HG03469 (cell line): ENCODE results near the gene ZNF333.
"Not testable (repeated sequence)": the region's sequence is repeated elsewhere in the genome, so short reads cannot be mapped to it uniquely, and the experiment has no call there.

Source experiments
- ATAC-seq: cut with Tn5 transposase; IDR thresholded peaks from one replicate; pipeline ENCODE4 v1.9.1; 2021; ENCODE audit warnings: mild to moderate bottlenecking, moderate library complexity, moderate number of reproducible peaks; ENCODE audit not compliant: unreplicated experiment

The ZNF333 gene

DNA sequence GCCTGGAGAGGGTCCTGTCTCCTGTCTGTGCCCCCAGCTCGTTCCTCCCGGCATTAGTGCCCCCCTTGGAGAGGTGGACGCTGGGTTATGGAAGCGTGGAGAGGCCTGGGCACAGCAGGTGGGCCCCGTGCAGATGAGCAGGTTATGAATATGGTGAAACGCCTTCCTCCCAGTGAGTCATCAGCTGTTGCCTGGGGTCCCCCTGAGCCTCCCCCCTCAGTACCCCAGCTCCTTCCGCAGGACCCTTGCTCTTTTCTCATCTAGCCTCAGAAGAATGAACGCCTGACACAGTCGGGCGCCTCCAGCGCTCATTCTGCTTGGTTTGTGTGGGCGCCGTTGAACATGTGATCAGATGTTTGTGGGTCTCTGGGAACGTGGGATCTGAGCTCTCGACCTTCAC, 76.0 kb downstream of the ZNF333 start:
- ATAC-seq: not testable (repeated sequence)

DNA sequence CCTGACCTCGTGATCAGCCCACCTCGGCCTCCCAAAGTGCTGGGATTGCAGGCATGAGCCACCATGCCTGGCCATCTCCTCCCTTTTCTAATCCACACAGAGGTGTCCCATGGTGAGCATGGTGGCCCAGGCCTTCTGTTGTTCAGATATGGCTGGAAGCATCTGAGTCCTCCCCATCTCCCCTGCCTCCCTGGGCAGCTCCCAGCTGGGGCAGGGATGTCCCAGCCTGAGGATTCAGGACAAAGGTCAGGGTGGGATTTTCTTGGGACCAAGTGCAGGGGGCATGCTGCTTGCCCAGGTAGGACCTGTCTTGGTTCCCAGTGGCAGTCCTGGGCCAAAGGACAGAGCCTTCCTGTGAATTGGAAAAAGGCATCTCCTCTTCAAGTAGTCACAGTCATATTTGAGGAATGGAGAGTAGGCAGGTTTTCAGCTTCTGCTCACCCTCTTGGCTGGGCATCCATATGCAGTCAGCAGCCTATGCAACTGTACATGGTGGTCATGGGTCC, 77.7 kb downstream of the ZNF333 start:
- ATAC-seq: no peak

DNA sequence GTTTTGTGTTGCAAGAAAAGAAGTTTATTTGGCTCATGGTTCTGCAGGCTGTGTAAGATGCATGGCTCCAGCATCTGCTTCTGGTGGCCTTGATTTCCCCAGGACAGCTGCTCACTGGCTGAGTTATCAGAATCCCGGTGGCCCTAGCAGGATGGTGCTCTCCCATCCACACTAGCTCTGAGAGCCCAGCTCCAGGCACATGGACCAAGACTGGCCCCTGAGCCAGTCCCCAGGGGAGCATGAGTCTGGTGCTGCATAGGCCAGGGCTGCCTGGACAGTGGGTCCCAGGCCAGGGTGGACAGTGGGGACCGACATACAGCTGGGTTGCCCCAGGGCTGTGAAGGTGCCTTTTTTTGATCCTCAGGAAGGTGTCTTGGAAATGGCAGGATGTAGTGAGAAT, 78.2 kb downstream of the ZNF333 start:
- ATAC-seq: no peak

- no peak for ATAC-seq
Measured at GRCh38 chr19:14769201-14769600, 79.4 kb downstream of the ZNF333 start.

- ATAC-seq: no peak
Measured at GRCh38 chr19:14770136-14770535, 80.3 kb downstream of the ZNF333 start.

DNA sequence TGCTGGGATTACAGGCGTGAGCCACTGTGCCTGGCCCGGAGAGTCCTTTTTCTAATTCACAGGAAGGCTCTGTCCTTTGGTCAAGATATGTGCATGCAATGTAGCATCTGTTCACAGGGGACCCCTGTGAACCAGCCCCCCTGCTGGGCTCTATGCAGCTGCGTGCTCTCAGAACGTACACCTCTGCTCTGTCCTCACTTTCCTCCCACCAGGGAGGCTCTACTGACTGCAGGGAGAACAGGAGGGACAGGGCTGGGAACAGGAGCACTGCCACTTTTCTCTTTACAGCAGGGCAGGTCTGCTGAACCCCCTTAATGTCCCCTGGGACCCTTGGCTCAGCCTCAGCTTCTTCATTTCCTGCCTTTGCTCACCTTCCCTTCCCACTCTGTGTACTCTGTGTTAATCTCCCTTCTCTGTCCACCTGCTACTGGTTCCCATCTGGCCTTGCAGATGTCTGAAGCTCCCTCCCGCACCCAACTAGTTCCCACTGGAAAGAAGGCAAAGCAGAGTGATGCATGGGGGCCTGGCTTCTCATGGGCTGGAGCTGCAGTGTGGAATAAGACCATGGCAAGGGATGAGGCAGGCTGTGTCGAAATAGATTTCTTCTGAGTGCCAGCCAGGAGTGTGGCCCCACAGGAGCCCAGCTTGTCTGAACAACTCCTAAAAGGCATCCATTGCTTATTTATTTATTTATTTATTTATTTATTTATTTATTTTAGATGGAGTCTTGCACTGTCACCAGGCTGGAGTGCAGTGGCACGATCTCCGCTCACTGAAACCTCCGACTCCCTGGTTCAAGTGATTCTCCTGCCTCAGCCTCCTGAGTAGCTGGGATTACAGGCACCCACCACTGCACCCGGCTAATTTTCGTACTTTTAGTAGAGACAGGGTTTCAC, 81.3 kb downstream of the ZNF333 start:
- no peak for ATAC-seq

DNA sequence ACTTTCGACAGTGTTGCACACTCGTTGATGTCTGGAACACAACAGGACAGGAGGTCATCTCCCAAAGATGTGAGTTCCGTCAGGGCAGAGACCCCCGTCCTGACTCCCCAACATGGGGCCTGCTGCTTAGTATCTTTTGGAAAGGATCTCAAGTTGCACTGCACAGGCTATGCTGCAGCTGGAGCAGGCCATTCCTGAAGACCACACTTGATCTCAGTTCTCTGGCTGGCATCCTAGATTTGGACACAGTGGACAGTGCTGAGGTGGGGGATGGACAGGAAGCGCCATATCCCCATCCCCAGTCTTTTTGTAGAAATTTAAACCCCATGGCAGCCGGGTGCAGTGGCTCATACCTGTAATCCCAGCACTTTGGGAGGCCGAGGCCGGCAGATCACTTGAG, 82.6 kb downstream of the ZNF333 start:
- ATAC-seq: no peak

GRCh38 chr19:14772995-14773394, 83.1 kb downstream of the ZNF333 start:
- ATAC-seq: no peak

DNA sequence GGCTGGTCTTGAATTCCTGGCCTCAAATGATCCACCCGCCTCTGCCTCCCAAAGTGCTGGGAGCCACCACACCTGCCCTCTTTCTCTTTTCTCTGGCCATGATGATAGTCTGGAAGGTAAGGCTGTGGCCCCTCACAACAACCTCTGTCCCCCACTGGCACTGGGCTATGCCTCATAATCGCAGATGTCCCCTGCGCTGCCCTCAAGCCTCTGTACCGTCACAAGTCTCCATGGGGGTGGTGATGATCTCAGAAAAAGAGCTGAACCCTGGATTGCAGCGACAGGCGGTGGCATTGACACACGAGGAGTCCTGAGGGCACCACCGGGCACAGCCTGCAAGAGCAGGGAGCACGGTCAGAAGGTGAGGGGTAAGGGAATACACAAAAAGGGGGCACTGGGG, 83.9 kb downstream of the ZNF333 start:
- not testable (repeated sequence) for ATAC-seq

- no peak for ATAC-seq
Measured at GRCh38 chr19:14774373-14774772, 84.5 kb downstream of the ZNF333 start.

DNA sequence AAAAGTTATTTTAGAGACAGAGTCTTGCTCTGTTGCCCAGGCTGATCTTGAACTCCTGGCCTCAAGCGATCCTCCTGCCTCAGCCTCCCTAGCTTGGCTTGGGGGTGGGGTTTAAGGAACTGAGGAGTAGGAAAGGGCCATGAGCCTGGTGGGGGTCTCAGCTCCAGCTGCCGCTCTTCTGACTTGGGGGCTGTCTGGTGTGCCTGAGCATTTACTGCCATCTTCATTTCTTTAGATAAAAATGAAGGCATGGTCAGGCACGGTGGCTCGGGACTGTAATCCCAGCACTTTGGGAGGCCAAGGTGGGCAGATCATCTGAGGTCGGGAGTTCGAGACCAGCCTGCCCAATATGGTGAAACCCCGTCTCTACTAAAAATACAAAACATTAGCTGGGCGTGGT, 85.5 kb downstream of the ZNF333 start:
- not testable (repeated sequence) for ATAC-seq

DNA sequence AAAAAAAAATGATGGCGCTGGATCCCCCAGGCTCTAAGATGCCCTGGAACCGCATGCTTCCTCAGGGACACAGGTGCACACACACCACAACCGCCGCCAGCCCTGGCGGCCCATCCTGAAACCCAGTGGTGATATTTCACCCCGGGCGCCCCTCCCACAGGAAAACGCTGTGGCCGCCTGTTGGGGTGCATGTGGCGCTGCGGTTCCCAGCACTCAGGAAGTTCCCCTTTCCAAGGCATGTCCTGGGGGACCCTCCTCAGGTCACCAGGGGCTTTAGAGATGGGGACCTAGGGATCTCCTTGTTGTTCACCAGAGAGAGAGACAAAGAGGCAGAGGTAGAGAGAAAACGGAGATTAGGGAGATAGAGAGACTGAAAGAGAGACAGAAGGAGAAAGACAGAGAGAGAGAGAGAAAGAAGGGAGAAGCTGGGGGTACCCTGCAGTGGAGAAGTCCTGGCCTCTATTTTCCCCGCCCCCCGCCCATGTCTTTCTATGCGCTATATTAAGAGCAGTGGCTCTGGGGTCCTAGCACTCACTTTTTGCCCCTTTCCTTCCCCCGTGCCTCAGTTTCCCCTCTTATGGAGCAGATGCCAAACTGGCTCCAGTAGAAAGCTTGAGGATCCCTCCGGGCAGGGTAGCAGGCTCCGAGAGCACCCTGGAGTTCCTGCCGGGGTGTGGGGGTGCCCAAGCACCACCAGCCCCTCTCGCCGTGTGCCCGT, 86.2 kb downstream of the ZNF333 start:
- ATAC-seq: no peak

- ATAC-seq: not testable (repeated sequence)
Measured at GRCh38 chr19:14777645-14778044, 87.8 kb downstream of the ZNF333 start.

DNA sequence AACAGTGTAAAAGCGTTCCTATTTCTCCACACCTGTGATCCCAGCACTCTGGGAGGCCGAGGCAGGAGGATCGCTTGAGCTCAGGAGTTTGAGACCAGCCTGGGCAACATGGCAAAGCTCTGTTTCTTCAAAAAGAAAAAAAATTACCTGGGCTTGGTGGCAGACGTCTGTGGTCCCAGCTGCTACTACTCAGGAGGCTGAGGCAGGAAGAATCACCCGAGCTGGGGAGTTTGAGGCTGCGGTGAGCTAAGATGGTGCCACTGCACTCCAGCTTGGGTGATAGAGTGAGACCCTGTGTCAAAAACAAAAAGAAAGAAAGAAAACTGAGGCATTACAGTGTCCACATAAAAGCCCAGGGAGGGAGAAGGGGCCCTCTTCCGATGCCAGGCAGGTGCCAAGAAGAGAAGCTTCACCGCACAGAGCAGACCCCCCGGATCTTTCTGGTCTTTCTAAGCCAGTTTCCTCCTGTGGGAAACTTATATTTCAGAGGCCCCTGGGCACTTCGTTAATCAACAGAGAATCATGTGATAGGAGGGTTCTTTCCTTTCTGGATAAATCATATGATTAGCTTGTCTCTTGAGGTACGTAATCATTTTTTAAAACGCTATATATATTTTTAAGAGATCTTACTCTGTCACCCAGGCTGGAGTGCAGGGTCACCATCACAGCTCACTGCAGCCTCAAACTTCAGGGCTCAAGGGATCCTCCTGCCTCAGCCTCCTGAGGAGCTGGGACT, 88.4 kb downstream of the ZNF333 start, which contains the start of gene ADGRE2:
TSS of gene ADGRE2 (minus strand) at position 451 of the 736 bp plus-strand sequence. CDS start 1,804 bp downstream, outside the sequence.
- ATAC-seq: not testable (repeated sequence)

DNA sequence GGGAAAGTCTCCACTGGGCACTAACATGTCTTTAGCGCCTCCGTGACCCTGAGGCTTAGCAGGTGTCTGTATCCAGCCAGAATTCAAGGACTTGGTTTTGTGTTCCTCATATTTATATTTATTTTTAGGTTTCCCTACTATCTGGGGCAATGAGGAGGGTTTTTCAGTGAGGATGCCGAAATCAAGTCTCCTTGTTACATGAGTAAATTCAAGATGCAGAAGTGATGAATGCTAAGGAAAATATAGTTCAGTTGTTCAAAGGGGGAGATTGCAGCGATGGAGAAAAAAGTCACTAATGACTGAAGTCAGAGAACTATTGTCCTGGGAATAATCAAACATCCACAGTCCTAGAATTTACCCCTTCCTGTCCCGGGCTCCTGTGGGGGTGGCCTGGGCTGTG, 89.3 kb downstream of the ZNF333 start:
- ATAC-seq: no peak

DNA sequence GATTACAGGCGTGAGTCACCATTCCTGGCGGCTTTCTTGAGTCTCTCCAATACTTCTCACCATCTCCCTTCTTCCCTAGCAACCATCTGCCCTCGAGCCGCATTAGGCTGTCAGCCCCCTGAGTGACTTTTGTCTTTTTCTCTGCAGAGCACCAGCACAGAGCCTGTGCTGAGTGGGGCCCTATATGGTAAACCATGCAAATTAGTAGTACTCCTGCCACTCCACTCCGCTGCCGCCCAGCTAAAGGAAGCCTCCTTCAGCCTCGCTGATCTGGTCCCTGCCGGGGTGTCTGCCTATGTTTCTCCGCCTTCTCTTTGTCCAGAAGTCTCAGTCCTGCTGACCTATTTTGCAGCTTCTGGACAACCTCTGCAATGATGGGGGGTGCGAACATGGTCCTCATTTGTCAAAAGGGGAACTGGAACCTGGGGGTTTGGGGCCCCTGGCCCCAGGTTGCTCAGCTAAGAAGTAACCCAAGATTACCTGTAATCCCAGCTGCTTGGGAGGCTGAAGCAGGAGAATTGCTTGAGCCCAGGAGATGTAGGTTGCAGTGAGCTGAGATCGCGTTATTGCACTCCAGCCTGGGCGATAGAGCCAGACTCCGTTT, 90.9 kb downstream of the ZNF333 start:
- not testable (repeated sequence) for ATAC-seq

GRCh38 chr19:14781713-14782536, 92.1 kb downstream of the ZNF333 start:
- not testable (repeated sequence) for ATAC-seq

DNA sequence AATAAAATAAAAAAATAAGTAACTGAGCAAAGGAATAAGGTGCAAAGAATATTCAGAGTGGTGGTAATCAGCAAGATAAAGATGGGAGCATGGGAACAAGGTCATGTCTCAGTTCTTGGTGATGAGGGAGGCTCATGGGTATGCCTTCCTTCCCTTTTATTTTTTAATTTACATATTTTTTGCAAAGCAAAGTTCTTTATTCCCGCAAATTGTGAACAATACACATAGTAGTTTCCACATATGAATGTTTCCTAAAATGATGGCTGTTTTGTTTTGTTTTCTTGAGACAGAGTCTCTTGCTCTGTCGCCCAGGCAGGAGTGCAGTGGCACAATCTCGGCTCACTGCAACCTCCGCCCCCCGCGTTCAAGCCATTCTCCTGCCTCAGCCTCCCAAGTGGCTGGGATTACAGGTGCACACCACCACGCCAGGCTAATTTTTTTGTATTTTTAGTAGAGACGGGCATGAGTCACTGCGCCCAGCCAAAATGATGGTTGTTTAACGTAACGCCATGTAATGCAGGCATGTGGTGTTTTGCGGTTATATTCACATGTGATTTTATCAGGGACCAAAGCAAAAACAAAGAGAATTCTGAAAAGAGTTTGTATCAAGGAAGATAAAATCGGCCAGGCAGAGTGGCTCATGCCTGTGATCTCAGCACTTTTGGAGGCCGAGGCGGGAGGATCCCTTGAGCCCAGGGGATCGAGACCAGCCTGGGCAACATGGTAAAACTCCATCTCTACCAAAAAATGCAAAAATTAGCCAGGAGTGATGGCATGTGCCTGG, 93.0 kb downstream of the ZNF333 start:
- ATAC-seq: no peak
